GM18511 (cell line): ENCODE measurements around the gene SLC24A5.

Experiments
- ATAC-seq: cut with Tn5 transposase; IDR thresholded peaks from one replicate; pipeline ENCODE4 v1.9.1; 2021; ENCODE audit warnings: mild to moderate bottlenecking, moderate library complexity; ENCODE audit not compliant: unreplicated experiment

SLC24A5 gene

DNA sequence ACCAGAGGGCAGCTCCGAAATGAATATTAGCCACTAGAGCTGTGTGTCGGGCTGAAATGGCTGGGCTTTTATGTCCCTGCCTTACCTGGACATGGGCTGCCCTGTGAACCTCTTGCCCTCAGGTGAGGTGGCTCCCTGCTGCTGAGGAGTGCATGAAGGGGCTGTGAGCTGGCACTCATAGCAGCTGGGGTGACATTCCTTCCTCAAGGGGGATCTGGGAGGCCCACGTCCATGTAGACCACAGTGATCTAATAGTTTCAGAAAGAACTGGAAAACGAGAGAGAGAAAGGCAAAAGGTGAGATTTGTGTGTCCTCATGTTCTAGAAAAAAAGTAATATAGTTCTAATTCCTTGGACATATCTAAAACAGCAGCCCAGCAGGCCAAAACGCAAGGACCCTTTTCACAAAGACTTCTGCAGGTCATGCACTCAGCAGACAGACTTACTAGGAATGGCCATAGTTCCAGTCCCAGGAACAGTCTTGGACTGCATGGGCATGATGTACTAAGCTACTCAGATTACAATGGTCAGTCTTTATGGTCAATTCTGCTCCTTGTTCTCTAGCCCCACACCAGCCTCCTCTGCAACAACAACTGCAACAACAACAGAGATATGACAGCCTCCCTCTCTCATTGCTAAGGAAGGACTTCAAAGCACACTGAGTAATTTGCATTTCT is 10.8 kb upstream of the SLC24A5 start:
- ATAC-seq: no peak

DNA sequence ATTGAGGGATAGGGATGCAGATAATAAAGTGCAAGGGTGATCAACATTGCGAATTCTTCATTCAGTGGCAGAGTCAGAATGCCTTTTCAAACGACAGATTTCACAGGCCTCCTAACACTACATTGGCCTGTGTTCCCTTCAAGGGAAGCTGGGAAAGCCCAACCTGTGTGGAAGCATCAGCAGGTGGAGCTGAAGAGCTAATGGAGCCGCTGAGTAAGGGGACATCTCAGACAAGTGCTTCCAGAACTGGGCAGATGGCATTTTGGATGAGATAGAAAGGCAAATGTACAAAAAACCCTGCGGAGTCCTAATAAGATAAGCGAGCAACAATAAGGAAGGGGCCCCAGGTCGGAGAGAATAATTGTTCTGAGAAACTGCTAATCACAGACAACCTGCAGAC is 8.5 kb upstream of the SLC24A5 start:
- ATAC-seq: no peak

DNA sequence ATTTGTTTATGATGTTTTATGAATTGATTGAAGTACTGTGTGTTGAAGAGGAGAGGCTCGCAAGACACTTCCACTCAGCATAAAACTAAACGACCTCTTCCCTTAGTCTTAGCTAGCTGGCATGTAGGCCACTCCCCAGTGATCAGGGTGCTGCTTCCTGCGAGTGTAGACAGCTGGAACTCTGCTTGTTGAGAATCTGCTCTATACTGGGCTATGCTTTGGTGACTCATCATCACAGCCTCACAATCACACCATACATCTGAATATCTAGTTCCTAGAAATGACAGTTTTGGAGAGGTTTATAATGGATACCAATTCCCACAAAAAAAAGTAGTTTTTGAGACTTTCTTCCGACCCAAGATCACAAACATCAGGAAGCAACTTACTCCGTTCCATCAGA is 1.5 kb upstream of the SLC24A5 start:
- ATAC-seq: no peak

DNA sequence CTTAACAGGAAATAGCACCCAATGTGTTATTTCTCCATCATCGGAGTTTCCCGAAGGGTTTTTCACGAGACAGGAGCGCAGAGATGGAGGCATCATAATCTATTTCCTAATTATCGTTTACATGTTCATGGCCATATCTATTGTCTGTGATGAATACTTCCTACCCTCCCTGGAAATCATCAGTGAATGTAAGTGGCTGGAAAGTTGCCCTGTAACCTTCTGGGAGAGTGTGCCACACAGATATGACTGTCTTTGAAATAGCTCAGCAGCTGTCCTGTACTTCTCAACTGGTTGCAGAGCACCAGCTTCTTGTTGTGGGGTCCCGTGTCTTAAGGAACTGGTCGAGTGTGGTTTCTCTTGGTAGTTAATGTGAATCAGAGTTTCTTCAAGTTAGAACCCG is 1.1 kb downstream of the SLC24A5 start:
- no peak for ATAC-seq

DNA sequence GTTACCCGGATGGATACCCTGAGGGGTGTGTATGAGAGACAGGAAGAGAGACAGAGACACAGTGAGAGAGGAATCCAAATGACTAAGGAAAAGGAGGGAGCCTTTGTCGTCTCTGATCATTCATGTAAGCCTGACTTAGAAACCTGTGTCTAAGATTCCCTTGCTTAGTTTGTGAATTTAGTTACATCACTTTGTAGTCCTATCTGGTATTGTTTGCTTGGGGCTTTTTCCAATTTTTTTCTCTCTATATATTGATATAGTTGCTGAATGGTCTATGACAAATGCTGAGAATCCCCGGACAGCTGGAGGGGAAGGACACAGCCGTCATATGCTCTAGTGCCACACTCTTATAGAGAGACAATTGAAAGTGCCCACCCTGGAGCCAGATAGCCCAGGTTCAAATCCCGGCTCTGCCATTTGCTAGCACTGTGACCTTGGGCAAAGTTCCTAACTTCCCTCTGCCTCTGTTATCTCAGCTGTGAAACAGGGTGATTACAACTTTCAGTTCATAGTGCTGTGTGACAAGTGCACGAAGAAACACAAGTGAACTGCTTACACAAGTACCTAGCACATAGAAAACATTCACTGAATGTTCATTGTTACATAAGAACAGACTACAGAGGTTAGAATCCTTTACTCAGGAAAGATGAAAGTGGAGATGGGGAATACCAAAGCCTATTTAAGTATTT is 6.0 kb downstream of the SLC24A5 start:
- ATAC-seq: no peak

DNA sequence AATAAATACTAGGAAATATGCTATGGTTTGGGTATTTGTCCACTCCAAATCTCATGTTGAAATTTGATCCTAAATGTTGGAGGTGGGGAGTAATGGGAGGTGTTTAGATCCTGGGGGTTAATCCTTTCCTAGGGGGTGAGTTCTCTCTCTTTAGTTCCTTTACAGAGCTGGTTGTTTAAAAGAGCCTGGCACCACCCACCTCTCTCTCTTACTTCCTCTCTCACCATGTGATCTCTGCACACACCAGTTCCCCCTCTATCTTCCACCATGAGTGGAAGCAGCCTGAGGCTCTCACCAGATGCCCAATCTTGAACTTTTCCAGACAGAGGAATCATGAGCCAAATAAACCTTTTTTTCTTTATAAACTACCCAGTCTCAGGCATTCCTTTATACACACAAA is 10.5 kb downstream of the SLC24A5 start:
- ATAC-seq: no peak

DNA sequence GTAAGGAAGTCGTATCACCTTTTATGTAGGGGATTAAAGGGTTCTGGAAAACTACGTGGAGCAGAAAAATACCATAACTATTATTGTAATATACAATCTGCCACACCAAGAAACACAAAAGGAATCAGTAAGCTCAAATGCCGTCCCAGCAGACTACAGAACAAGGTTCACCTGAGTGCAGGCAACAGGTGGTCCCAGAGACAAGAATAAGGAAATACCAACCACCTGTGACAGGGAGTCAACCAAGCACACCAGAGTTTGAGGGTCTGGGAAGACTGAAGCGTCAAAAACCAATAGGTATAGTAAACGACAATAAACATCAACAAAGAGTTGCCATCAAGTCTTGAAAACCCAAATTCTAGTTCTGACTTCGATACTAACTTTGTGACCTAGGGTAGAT is 12.1 kb downstream of the SLC24A5 start:
- ATAC-seq: no peak

DNA sequence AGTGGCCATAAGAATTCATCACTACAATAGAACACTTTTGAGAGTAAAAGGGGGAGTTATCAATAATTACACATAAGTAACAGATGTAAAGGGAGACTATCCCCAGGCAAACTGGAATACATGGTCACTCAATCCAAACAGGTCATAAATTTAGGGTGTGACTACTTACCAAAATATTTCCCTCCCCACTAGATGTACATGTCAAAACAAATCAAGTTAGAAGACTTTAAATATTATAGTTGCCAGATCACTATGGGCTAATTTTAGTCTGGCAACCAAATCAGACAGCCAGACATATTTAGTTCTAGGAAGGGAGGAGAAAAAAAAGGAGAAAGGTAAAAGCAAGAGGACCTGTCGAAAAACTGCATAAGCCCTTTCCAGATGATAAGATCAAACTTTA is 23.1 kb downstream of the SLC24A5 start:
- no peak for ATAC-seq

DNA sequence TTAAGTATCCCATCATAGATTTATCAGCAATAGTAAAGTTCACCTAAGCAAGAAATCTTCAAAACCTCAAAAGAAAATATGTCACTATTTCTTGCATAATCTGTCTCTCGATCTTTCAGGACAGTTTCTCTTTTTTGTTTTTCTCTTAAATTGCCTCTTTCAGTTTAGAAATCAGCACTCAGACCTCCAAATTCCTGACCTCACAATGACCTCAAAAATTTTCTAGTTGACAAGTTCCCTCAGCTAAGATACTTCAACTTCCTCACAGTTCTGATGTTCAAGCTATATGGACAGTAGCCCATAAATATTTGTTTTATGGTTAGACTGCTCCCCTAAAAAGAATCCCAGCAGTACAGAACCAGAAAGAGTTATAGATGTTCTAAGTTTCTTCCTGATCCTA is 24.1 kb downstream of the SLC24A5 start:
- ATAC-seq: no peak

DNA sequence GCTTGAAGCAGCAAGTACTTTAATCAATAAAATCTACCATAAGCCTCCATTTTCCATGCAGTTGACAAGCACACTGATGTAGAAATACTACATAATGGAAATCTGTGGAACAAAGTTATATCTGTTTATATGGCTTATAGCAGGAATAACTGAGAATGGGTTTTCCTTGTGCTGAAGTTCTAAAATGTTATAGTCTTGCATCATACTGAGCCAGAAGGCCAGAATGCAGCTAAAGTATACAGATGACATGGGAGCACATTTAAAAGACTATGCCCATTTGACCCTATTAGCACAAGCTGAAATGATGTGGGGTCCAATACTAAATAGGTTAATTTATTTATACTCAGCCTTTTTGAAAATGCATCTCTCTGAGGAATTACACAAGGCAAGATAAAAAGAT is 25.1 kb downstream of the SLC24A5 start:
- ATAC-seq: no peak

DNA sequence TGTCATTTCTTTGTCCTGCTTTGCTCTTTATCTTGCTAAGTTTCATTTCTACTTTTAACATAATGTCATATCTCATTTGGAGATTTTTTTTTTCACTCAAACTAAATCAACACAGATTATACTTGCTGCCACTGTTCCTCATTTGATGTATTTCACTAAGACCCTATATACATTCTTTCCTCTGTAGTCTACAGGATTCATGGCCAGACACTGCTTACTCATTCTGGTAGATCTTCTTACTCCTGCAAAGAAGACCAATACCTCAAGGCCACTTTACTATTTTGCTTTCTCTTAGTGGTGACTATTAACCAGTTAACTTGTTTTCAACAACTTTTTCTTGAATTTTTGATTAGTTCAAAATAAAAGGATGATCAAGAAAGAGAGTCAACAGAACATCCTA is 26.6 kb downstream of the SLC24A5 start:
- ATAC-seq: no peak

DNA sequence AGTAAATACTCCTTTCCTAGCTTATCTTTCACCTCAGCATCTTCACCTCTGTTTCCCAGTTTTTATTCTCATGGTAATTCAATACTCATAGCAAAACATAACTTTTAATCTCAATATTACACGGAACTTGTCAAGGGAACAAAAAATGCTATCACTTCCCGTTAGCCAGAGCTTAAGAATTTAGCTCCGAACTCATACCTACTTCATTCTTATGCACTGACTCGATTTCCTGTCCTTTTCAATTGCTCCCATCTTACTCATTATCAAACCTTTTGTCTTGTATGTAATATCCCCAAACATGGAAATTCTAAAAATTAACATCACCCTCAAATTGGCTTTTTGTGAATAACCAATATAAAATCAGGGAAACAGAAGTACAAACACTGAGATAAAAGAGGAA is 29.1 kb downstream of the SLC24A5 start:
- no peak for ATAC-seq

DNA sequence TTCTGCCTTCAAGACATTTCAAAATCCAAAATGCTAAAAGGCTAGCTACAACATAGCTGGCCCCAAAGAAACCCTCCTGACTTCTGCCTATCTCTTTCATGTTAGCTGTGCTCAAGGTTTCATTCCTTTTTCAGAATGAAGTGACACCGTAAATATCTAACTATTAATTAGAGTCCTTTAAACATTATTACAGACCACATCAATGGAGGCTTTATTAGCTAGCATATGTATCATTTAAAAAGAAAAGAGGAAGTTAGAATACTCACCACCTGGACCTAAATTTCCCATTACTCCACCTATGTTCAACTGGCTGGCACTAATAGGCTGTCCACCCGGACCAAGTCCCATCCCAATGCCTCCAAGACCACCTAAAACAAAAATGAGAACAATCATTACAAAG is 32.7 kb downstream of the SLC24A5 start:
- no peak for ATAC-seq

DNA sequence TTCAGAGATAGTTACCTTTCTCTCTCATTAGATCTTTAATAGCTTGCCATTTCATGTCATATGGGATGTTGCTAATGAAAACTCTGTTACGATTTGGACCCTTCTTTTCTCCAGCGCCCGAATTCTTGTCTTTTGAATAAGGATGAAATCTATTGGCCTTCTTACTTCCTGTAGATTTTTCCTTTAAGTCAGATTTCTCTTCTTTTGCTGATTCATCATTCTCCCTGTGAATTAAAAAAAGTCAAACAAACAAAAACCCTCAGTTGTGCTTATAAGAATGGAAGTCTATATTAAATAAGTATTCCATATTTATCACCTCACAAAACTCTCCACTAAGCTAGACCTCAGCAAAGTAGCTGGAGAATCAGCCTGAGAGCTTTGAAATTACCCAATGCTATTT is 47.8 kb downstream of the SLC24A5 start:
- no peak for ATAC-seq

DNA sequence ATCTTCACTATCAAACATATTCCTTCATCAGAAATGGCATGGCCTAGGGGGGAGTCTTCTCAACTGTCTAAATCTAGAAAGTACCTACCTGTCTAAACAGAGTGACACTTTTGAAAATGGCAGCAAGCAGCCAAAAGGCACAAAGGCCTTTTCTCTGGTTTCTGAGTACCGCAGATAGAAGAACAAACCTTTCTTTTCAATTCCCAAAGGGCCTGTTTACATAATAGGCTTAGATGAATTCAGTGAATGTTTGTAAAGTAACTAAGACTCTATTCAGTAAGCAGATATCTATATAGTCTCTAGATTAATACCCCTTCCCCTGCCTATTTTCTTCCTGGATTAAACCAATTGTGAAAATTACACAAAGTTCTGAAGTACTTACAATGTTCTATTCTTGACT is 50.2 kb downstream of the SLC24A5 start:
- ATAC-seq: no peak

DNA sequence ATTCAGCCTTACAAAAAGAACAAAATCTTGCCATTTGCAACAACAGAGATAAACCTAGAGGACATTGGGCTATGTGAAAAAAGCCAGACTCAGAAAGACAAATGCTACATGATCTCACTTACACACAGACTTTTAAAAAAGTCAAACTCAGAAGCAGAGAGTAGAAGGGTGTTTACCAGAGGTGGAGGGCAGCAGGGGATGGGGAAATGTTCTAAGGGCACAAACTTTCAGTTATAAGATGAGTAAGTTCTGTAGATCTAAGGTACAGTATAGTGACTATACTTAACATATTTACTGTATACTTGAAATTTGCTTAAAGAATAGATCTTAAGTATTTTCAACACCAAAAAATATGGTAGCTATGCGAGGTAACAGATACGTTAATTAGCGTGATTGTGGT is 54.3 kb downstream of the SLC24A5 start:
- ATAC-seq: no peak

DNA sequence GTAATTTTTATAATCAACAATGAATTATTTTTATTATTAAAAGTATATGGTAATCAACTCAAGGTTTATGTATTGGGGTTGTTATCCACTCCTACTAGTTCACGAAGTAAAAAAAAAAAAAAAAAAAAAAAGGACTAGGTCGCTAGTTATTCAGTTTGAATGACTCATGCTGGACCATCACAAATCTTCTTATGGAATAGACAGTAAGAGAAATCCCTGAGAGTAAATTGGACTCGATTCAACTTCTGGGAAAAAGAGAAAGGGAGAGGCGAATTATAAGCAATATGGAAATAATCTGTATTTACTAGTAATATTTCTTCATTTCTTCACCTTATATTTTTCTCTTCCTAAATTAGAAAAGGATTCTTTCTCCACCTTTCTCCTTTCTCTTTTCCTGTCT is 55.3 kb downstream of the SLC24A5 start:
- no peak for ATAC-seq

DNA sequence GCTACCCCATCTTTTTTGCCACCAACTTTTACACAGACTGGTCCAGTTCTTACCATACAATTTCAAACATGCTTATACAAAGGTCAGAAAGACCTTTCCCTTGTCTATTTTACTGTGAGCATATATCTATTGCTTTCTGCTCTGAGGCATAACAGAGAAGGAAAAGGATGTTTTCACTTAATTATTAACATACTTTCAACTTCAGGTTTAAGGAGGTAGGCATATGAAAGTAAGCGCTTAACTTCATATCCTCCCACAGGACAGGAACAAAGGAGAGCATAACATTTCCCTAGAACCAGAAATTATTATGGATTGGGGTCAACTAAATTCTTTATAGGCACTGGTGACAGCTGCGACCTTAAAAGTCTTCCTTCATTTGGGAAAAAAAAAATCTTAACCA is 56.2 kb downstream of the SLC24A5 start:
- peak; percentile 30 for ATAC-seq

DNA sequence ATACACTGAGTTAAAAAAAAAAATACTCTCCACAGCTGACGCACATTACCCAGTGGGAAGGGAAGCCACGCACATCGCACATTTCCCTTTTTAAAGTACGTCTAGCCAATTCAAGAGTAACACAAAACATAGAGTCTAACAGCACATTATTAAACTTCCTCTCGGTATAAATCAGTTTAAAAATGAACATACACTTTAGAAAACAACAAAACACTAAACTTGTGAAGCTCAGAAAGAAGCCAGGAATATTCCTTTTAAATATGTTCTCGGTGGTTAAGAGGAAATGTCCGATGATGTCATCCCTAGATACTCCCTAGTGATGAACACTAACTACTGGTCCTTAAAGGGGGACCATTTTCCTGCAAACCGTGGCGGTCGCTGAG is 56.6 kb downstream of the SLC24A5 start:
- peak; percentile 71 for ATAC-seq

DNA sequence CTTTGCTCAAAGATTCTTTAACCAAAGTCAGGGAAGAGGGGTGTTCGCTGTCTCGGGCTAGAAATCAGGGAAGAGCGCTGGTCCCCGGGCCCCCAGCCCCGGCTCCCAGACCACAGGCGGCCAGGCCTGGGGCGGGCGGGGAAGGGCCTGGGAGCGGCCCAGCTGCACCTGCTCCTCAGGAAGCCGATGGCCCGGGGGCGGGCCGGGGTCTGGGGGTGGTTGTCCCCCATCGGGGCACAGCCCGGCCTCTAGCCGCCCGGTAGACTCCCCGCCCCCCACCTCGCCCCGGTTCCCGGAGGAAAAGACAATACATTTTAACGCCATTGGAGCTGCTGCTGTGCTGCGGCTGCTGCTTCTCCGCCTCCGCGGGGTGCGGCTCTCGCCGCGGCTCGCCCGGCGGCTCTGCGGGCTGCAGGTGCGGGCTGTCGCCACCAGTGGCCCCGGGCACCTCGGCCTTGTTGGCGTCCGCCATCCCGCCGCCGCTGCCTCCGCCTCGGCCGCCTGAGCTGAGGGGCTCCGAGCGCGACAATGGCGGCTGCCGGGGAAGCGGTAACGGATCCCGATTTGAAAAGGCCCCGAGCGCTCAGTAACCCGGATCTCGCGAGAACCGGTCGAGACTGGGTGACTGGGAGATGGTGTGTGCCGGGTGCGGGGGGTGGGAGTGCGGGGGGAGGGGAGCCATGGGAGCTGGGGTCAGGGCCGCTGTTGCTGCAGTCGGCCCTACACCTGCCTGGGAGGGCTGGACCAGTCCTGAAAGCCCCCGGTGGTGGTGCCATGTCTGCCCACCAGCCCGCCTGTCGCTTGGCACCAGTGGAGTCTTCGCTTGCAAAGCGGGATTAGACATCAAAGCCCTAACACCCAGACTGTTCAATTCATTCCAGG is 57.2 kb downstream of the SLC24A5 start, which contains the start of gene MYEF2:
MYEF2 (minus strand) TSS at position 530 of the 882 bp plus-strand sequence; CDS start at position 472, 58 bp downstream.
- peak; percentile 76 for ATAC-seq

DNA sequence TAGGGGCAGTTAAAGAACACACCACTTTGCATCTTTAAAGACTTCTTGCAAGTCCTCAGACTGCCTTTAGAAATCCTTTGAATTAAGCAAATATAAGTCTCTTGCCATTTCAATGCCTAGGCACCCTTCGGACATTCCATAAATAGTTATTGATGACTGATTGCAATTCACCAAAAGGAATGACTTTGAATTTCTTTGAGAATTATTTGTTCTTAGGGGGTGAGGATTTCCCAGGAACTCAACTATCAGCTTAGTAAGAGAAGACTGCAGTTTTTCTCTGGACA is 57.8 kb downstream of the SLC24A5 start:
- no peak for ATAC-seq

DNA sequence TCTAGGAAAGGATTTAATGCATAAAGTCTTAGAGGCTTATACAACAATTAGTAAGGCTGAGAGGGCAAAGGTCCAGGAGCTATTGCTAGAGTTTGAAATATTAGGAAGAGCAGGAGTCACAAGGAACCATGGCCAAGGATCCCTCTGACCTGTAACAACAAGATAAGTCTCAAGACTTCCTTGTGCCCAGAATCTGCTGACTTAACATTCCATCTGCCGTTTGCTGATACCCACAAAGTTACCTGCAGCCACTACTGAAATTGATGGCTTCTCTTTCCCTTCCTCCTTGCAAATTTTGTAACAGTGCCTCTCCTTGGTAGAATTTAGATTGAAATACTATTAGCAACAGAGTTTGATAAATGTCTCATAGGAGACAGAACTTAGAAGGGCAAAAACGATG is 62.0 kb downstream of the SLC24A5 start:
- ATAC-seq: no peak
